KOPT-K1 (cell line): ENCODE measurements around the gene CSH2.

ENCODE experiments used
- H3K27ac ChIP-seq: fragments of 200-600 bp; sonication (generic); 2 replicates; pipeline ENCODE4 v1.5.1; 2016; ENCODE audit warnings: antibody characterized with exemption, mild to moderate bottlenecking, low read depth, low read length; ENCODE audit not compliant: poor library complexity, severe bottlenecking
- H3K36me3 ChIP-seq: fragments of 200-600 bp; sonication (generic); 2 replicates; pipeline ENCODE4 v1.5.1; 2017; ENCODE audit warnings: antibody characterized with exemption, mild to moderate bottlenecking, low read length, moderate library complexity; ENCODE audit not compliant: insufficient read depth
- H3K9me3 ChIP-seq: fragments of 200-600 bp; sonication (generic); 2 replicates; pipeline ENCODE4 v1.5.1; 2017; ENCODE audit warnings: antibody characterized with exemption, low read length, mild to moderate bottlenecking; ENCODE audit not compliant: insufficient read depth, poor library complexity, severe bottlenecking

Gene CSH2

DNA sequence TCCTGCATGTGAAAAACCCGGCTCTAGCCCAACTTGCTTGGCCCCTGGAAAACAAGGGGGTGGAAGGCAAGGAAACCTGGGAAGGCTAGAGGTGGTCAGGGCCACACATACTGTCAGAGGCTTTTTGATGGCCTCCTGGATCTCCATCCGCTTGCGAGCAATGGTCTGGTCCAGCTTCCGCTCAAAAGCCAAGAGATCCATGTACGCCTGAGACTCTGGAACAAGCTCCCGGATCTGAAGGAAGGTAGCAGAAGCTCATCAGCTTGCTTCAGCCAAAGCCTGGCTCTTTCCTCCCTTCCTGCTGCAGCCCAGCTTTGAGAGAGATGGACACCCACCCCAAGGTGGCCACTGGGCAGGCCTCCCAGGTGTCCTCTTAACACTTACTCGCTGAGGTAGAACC is 36.7 kb downstream of the CSH2 start:
- no peak overlapping the region for H3K27ac ChIP-seq
- peaks cover 76% of the 10 kb centered on the region for H3K36me3 ChIP-seq
- no peaks in the 10 kb centered on the region for H3K9me3 ChIP-seq

GRCh38 chr17:63835167-63835720 is 38.2 kb downstream of the CSH2 start:
- Histone ChIP-seq H3K27ac (no peak overlapping the region), H3K9me3 (no peaks in the 10 kb centered on the region), H3K36me3 (peaks cover 92% of the 10 kb centered on the region)

DNA sequence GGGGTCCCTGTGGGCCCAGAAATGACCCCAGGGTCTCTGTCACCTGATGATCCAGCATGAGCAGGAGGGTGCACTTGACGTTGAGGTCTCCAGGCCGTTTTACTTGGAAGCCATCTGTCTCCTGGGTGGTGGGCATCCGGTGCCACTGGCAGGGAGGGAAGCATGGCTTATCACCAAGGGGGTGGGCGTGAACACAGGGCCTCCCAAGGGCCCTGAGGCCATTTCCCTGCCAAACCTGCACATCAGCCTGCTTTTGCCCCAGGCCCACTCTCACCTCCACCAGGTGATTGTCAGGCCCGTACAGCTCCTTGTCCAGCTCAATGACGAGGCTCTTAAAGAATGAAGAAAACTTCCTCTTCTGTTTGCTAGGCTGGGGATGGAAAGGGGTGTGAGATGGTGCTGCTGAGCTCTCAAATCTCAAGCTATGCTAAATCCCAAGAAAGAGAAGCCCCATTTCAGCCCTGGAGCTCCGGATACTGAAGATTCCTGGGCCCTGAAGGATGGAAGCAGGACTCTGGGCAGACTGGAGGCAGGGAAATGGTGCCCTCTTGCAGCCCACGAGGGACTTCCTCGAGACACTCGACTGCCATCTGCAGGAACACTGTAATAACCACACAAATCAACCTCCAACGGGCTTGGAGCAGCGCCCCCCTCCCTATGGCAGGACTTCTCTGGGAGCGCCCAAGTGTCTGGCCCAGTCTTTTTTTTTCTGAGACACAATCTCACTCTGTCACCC is 38.9 kb downstream of the CSH2 start:
- H3K27ac ChIP-seq, result peak overlapping the region; percentile 12
- H3K9me3 ChIP-seq, result no peaks in the 10 kb centered on the region
- H3K36me3 ChIP-seq, result peaks cover 98% of the 10 kb centered on the region

DNA sequence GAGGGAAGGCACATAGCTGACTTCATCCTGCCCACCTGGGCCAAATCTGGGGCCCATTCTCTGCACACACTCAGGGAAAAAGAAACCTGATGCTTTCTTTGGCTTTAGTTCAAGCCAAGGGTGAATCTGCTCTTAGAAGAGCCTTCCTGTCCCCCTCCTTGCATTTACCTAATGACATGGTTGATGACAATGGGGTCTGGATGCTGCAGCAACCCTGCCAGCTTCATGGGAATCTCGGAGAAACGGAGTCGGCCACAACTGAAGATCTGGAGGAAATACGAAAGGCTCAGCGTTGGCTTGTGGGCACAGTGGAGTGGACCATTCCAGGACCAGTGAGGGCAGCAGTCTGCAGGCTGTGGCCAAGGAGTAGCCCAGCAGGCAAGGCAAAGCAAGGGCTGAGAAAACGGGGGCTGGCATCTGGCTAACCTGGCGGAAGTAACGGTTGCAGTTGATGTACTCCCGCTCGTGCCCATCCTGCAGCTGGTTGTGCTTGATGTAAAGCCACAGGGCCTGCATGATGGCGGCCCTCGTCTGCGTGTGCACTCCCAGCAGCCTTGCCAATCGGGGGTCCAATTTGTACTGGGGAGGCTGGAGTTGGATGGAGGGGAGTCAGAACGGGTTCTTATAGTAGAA is 39.6 kb downstream of the CSH2 start:
- Histone ChIP-seq H3K9me3 (no peaks in the 10 kb centered on the region), H3K27ac (peak overlapping the region; percentile 12), H3K36me3 (peaks cover 100% of the 10 kb centered on the region)

DNA sequence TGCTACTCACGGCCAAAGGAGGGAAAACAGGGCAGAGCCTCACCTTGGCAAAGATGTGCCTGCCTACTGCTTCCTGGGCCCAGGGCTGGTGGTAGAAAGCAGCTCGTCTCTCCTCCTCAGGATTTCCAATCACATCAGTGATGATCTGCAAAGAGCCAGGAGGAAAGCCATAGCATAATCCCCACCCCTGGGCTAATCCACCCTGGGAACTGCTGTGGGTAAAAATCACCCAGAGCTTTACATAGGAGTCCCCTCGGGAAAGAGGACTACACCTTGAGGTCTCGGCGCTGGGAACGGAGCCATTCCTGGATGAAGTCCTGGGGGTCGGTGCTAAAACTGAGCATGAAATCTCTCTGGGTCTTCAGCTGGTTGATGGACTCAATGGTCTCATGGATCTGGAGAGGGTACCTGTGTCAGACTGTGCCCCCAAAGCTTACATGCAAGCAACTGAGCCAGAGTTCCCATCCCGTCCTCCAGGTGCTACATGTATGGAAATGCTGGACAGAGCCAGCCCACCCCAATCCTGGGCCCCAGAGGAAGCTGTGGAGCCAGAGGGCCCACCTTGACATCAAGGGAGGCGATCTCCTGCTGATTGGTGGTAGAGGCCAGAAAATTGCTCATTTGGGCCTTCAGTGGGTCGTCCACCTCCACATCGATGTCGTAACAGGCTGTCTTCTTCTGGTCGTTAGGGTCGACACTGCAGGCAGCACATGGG is 40.3 kb downstream of the CSH2 start:
- Histone ChIP-seq H3K27ac (no peak overlapping the region), H3K36me3 (peaks cover 98% of the 10 kb centered on the region), H3K9me3 (no peaks in the 10 kb centered on the region)

GRCh38 chr17:63832455-63832854 is 41.0 kb downstream of the CSH2 start:
- Histone ChIP-seq H3K9me3 (no peaks in the 10 kb centered on the region), H3K27ac (peak overlapping the region; percentile 65), H3K36me3 (peaks cover 91% of the 10 kb centered on the region)

DNA sequence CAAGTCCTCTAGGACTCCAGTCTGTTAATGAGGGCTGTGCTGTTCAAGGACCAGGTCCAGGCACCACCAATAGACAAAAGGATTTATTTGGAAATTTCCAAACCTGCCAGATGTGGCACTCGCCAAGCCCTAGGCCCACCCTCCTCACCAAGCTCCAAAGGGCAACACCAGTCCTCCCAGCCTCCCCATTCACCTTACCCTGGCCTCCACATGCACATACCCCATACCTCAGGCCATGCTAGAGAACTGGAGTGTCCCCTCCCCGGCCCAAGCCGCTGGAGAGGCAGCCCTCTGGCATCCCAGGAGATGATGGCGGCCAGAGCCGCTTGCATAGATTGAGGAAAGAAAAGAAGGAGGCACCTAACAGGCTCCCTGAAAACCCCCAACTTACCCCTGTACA is 41.5 kb downstream of the CSH2 start:
- no peaks in the 10 kb centered on the region for H3K9me3 ChIP-seq
- peaks cover 87% of the 10 kb centered on the region for H3K36me3 ChIP-seq
- H3K27ac ChIP-seq, result peak overlapping the region; percentile 65

GRCh38 chr17:63831505-63831904 is 42.0 kb downstream of the CSH2 start:
- no peaks in the 10 kb centered on the region for H3K9me3 ChIP-seq
- H3K36me3 ChIP-seq, result peaks cover 82% of the 10 kb centered on the region
- H3K27ac ChIP-seq, result peak overlapping the region; percentile 65

DNA sequence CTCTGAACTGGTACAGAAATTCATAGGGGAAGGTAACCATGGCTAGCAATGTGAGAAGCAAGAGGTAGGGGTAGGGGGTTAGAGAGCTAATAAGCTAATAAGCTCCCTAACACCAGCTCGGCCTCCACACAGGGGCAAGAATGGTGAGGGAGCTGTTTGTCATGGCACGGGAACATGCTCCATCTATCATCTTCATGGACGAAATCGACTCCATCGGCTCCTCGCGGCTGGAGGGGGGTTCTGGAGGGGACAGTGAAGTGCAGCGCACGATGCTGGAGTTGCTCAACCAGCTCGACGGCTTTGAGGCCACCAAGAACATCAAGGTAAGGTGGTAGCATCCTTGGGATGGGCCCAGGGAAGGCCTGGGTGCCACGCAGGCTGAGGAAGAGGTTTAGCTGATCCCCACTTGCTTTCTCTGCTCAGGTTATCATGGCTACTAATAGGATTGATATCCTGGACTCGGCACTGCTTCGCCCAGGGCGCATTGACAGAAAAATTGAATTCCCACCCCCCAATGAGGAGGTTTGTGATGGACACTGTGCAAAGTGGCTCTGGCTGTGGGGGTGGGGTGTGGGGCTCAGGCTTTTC is 42.5 kb downstream of the CSH2 start:
- Histone ChIP-seq H3K36me3 (peaks cover 78% of the 10 kb centered on the region), H3K9me3 (no peaks in the 10 kb centered on the region), H3K27ac (peak overlapping the region; percentile 65)

- peak overlapping the region; percentile 65 for H3K27ac ChIP-seq
- no peaks in the 10 kb centered on the region for H3K9me3 ChIP-seq
- peaks cover 78% of the 10 kb centered on the region for H3K36me3 ChIP-seq
Observed at GRCh38 chr17:63830278-63830677, 43.2 kb downstream of the CSH2 start.

- H3K9me3 ChIP-seq, result no peaks in the 10 kb centered on the region
- H3K27ac ChIP-seq, result peak overlapping the region; percentile 91
- H3K36me3 ChIP-seq, result peaks cover 78% of the 10 kb centered on the region
Observed at GRCh38 chr17:63828936-63829335, 44.5 kb downstream of the CSH2 start.

- no peaks in the 10 kb centered on the region for H3K9me3 ChIP-seq
- peaks cover 78% of the 10 kb centered on the region for H3K36me3 ChIP-seq
- peak overlapping the region; percentile 91 for H3K27ac ChIP-seq
Observed at GRCh38 chr17:63827801-63828221, 45.7 kb downstream of the CSH2 start.

GRCh38 chr17:63827002-63827800 is 46.3 kb downstream of the CSH2 start, which contains the start of the genes FTSJ3 and PSMC5:
FTSJ3 (minus strand) TSS chr17:63827663; CDS start chr17:63826902, 761 bp downstream.
PSMC5 (plus strand) TSS chr17:63827431; CDS start chr17:63827491, 60 bp downstream.
- Histone ChIP-seq H3K9me3 (no peaks in the 10 kb centered on the region), H3K36me3 (peaks cover 78% of the 10 kb centered on the region), H3K27ac (peak within 1 kb of the TSS; percentile 91)

- Histone ChIP-seq H3K9me3 (no peaks in the 10 kb centered on the region), H3K36me3 (peaks cover 78% of the 10 kb centered on the region), H3K27ac (peak overlapping the region; percentile 91)
Observed at GRCh38 chr17:63826468-63827001, 46.9 kb downstream of the CSH2 start.
